Gastrocnemius medialis (tissue), 4 donors: ENCODE data around the gene DYNC2LI1.

Experiments
- CTCF ChIP-seq, 5 experiments: fragments of 450-650 bp in 3 of 5; fragments of 200-600 bp in 2 of 5; sonication (generic) in 2 of 5; IDR thresholded peaks in 4 of 5; conservative IDR thresholded peaks in 1 of 5; 1 replicate in 4 of 5; 2 replicates in 1 of 5; pipeline ENCODE4 v1.5.1; 2016 to 2019; ENCODE audit warnings: antibody characterized with exemption in 5 of 5, mild to moderate bottlenecking in 3 of 5, moderate library complexity in 3 of 5
- POLR2A ChIP-seq, 2 donors: fragments of 450-650 bp; IDR thresholded peaks; one replicate each; pipeline ENCODE4 v1.6.1; 2017; ENCODE audit warnings: antibody characterized with exemption in 2 of 2, mild to moderate bottlenecking in 2 of 2, moderate library complexity in 2 of 2

GRCh38 chr2:43727634-43728014, 46.2 kb upstream of the DYNC2LI1 start:
- TF ChIP-seq CTCF (IDR thresholded peaks at IDR 0.05 in 4 of 5, conservative IDR thresholded peaks at IDR 0.05 in 1 of 5) (no peak), POLR2A (IDR thresholded peaks at IDR 0.05) (no peak)
